ENCODE results near the gene SCNN1A. TPM values are rescaled to one million over a fixed set of nuclear protein-coding genes. Genes with fewer than 3 reads are reported as not detected.

The SCNN1A gene
- total RNA-seq, 1 donor from 2014 or later = 11.1 TPM

DNA sequence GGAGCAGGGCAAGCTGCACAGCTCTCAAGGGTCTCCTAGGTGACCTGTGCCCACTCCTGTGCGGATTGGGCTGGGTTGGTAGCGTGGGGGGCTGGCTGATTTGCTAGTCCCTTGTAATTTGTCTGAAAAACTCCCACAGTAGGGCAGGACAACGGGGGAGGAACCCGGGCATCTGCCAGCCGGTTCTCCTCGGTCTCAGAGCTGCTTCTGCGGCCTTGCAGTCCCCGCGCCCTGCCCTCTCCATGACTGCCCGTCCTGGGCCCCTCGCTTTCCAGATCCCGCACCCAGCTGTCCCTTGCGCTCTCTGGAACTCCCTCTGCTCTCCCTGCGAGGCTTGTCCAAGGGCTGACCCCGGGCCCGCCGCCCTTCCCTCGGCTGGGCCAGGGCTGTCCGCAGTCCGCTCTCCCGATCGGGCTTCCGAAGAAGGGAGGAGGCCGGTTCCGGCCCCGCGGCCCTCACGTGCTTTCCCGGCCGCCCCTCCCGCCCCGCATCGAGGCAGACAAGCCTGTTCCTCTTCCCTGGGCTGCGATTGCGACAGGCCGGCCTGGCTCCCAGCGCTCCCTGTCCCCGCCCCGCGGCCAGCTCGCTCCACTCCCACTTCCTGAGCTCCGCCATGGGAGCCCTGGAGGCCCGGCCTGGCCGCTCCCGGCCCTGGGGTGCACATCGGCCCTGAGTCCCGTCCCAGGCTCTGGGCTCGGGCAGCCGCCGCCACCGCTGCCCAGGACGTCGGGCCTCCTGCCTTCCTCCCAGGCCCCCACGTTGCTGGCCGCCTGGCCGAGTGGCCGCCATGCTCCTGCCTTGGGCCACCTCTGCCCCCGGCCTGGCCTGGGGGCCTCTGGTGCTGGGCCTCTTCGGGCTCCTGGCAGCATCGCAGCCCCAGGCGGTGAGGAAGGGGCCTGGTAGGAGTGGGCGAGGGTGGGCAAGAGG is 8.5 kb upstream of the SCNN1A start, which contains the start of gene LTBR:
Gene LTBR, plus strand, starts transcription at position 591 of the 927 bp plus-strand sequence. Its CDS starts 197 bp downstream, at position 788.
- DNase-seq (ENCODE audit: low read depth) = peak; percentile 53
- TF ChIP-seq, protein P1, sequence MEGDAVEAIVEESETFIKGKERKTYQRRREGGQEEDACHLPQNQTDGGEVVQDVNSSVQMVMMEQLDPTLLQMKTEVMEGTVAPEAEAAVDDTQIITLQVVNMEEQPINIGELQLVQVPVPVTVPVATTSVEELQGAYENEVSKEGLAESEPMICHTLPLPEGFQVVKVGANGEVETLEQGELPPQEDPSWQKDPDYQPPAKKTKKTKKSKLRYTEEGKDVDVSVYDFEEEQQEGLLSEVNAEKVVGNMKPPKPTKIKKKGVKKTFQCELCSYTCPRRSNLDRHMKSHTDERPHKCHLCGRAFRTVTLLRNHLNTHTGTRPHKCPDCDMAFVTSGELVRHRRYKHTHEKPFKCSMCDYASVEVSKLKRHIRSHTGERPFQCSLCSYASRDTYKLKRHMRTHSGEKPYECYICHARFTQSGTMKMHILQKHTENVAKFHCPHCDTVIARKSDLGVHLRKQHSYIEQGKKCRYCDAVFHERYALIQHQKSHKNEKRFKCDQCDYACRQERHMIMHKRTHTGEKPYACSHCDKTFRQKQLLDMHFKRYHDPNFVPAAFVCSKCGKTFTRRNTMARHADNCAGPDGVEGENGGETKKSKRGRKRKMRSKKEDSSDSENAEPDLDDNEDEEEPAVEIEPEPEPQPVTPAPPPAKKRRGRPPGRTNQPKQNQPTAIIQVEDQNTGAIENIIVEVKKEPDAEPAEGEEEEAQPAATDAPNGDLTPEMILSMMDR (IDR thresholded peaks at IDR 0.05; ENCODE audit: insufficient read depth, low read length, poor library complexity, severe bottlenecking) = no peak
- no peaks in the 10 kb centered on the region for H3K36me3 ChIP-seq (ENCODE audit: control insufficient read depth, insufficient read depth, low read length)
- no peaks in the 10 kb centered on the region for H3K27me3 ChIP-seq (ENCODE audit: control insufficient read depth, insufficient read depth, low read length)
- H3K4me3 ChIP-seq (ENCODE audit: low read depth, low read length) = peak within 1 kb of the TSS; percentile 52

DNA sequence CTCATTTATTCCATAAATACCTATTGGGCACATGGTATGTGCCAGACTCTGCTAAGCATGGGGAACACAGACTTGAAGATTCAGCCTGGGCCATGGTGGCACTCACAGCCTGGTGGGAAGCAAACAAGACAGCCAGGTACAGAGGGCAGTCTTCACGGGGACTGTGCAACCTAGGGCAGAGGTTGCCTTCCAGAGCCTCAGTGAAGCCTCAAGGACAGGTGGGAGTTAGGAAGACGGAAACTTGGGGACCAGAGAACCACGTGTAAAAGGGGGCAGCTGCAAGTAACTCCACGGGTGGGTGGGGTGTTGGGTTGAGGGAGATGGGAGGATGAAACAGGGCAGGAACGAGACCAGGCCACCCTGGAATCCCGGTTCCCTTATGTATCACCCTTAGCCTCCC is 7.6 kb upstream of the SCNN1A start:
- no peak for DNase-seq (ENCODE audit: low read depth)
- TF ChIP-seq, protein P1 (IDR thresholded peaks at IDR 0.05; ENCODE audit: insufficient read depth, low read length, poor library complexity, severe bottlenecking) = no peak
- Histone ChIP-seq H3K4me3 (ENCODE audit: low read depth, low read length) (no peak overlapping the region), H3K27me3 (ENCODE audit: control insufficient read depth, insufficient read depth, low read length) (no peaks in the 10 kb centered on the region), H3K36me3 (ENCODE audit: control insufficient read depth, insufficient read depth, low read length) (no peaks in the 10 kb centered on the region)

DNA sequence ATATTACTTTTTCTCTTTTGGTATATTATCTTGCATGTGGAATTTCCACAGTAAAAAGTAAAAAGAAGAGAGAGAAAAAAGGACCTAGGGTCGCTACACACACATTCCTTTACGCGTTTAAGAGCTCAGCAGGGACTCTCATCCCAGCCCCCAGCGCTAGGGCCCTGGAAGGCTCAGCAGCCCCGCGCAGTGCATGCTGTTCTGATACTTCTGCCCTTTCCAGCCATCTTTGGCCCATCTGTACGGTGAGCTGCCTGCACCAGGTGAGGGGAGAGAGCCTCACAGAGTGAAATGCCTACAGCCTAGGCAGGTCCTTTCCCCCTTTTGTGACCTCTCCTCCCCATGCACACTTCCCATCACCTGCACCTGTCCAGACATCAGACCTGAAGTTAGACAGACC is 7.0 kb upstream of the SCNN1A start:
- no peaks in the 10 kb centered on the region for H3K36me3 ChIP-seq (ENCODE audit: control insufficient read depth, insufficient read depth, low read length)
- TF ChIP-seq, protein P1 (IDR thresholded peaks at IDR 0.05; ENCODE audit: insufficient read depth, low read length, poor library complexity, severe bottlenecking) = no peak
- no peaks in the 10 kb centered on the region for H3K27me3 ChIP-seq (ENCODE audit: control insufficient read depth, insufficient read depth, low read length)
- no peak overlapping the region for H3K4me3 ChIP-seq (ENCODE audit: low read depth, low read length)
- DNase-seq (ENCODE audit: low read depth) = no peak

DNA sequence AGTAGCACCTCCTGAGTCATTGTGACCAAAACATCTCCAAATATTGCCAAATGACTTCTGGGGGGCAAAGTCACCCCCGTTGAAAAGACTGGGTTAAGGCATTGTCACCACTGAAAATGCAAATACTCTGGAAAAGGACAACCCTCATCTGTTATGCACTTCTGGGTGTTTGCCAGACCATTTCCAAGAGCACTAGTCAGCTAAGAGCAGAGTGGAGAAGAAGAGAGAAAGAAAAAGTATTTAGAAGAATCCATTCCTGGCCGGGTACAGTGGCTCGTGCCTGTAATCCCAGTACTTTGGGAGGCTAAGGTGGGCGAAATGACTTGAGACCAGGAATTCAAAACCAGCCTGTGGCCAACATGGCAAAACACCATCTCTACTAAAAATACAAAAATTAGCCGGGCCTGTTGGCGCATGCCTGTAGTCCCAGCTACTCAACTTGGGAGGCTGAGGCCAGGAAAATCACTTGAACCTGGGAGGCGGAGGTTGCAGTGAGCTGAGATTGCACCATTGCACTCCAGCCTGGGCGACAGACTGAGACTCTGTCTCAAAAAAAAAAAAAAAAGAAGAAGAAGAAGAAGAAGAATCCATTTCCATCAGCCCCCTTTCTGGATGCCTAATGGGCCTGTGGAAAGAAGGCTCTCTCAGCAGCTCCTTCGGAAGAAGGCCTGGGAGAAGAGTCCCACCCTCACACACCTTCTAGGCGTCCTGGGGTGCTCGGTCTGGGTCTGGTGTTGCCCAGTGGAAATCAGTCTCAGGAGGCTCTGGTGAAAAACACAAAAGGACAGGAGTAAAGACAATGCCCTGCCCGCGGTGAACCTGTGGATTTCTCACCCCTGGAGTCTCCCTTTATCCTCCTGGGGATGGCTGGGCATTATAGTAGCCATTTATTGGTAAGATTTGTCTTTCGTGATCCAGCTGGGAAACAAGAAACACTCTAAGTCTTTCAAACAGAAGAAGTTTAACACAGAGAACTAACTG is 5.1 kb upstream of the SCNN1A start:
- H3K4me3 ChIP-seq (ENCODE audit: low read depth, low read length) = no peak overlapping the region
- DNase-seq (ENCODE audit: low read depth) = no peak
- TF ChIP-seq, protein P1 (IDR thresholded peaks at IDR 0.05; ENCODE audit: insufficient read depth, low read length, poor library complexity, severe bottlenecking) = no peak
- no peaks in the 10 kb centered on the region for H3K36me3 ChIP-seq (ENCODE audit: control insufficient read depth, insufficient read depth, low read length)
- no peaks in the 10 kb centered on the region for H3K27me3 ChIP-seq (ENCODE audit: control insufficient read depth, insufficient read depth, low read length)

DNA sequence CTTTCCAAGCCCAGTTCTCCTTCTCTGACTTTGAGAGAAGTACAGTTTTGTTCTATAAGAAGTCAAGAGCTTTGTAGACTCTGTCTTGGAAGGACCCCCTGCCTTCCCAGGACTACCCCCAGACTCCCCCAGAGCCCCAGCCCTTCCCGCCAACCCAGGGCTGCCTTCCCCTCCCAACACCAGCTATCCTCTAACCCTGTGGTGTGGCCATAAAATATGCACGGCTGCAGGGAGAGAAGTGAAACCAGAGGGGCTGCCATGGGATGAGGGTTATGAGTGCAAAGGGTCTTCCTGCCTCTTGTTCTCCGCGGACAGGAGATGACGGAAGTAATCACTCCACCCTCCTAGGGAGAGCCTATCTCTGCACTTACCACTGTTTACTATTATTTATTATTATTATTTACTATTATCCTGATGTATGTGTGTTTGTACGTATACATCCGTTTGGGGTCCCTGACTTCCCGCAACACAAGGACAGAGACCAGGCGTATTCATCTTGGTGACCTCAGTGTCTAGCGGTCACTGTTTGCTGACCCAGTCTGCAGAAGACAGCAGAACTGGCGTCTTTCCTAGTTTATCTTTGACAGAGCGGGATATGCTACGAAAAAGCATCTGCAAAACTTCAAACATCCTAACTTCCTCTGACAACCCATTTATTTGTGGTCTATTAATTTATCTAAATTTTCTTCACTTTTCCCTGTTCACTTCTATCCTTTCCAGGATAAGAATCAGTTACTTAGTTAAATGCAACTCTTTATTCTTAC is 3.5 kb upstream of the SCNN1A start:
- TF ChIP-seq, protein P1 (IDR thresholded peaks at IDR 0.05; ENCODE audit: insufficient read depth, low read length, poor library complexity, severe bottlenecking) = no peak
- no peaks in the 10 kb centered on the region for H3K27me3 ChIP-seq (ENCODE audit: control insufficient read depth, insufficient read depth, low read length)
- no peak for DNase-seq (ENCODE audit: low read depth)
- H3K36me3 ChIP-seq (ENCODE audit: control insufficient read depth, insufficient read depth, low read length) = no peaks in the 10 kb centered on the region
- H3K4me3 ChIP-seq (ENCODE audit: low read depth, low read length) = no peak overlapping the region
